ENCODE results near the gene CEP44. TPM values are rescaled to one million over a fixed set of nuclear protein-coding genes. Genes with fewer than 3 reads are reported as not detected.
"Not testable (repeated sequence)": the region's sequence is repeated elsewhere in the genome, so short reads cannot be mapped to it uniquely, and the experiment has no call there.

Gene CEP44
- total RNA-seq, 1 donor from 2014 or later, result 11.5 TPM

- Mint-ChIP-seq H3K4me1 (ENCODE audit: low read depth, unreplicated experiment) (peaks cover 8% of the 10 kb centered on the region), H3K27me3 (ENCODE audit: low read depth, unreplicated experiment) (no peaks in the 10 kb centered on the region), H3K4me3 (ENCODE audit: unreplicated experiment) (no peak overlapping the region), H3K9me3 (ENCODE audit: unreplicated experiment) (no peaks in the 10 kb centered on the region), H3K36me3 (ENCODE audit: low read depth, unreplicated experiment) (no peaks in the 10 kb centered on the region), H3K27ac (ENCODE audit: unreplicated experiment) (no peak overlapping the region)
- Histone ChIP-seq H2AFZ (ENCODE audit: low read depth, low read length) (no peak overlapping the region), H3K27ac (ENCODE audit: low read depth, low read length) (no peak overlapping the region), H3K4me3 (ENCODE audit: insufficient read depth, low read depth, low read length) (no peak overlapping the region), H3K36me3 (ENCODE audit: insufficient read depth, low read length) (no peaks in the 10 kb centered on the region), H3K9me3 (ENCODE audit: insufficient read depth, low read depth, low read length) (no peaks in the 10 kb centered on the region), H3K79me2 (ENCODE audit: insufficient read depth, low read length) (no peaks in the 10 kb centered on the region), H3K9ac (ENCODE audit: low read length) (no peak overlapping the region), H3K27me3 (ENCODE audit: insufficient read depth, low read length) (no peaks in the 10 kb centered on the region), H4K20me1 (ENCODE audit: insufficient read depth, low read length) (no peaks in the 10 kb centered on the region), H3K4me1 (ENCODE audit: insufficient read depth, low read length) (no peaks in the 10 kb centered on the region), H3K4me2 (ENCODE audit: low read length) (no peak overlapping the region)
- FAIRE-seq, result no peak
- DNase-seq (ENCODE audit: low read depth), result no peak
- TF ChIP-seq EZH2 (IDR thresholded peaks at IDR 0.05; ENCODE audit: insufficient read depth, low read length) (no peak), CTCF (IDR thresholded peaks at IDR 0.05; ENCODE audit: insufficient read depth, low read depth, low read length) (no peak)
Measured at GRCh38 chr4:174375422-174375821, 91.7 kb downstream of the CEP44 start.

GRCh38 chr4:174377613-174378012, 93.9 kb downstream of the CEP44 start:
- Mint-ChIP-seq H3K9me3 (ENCODE audit: unreplicated experiment) (no peaks in the 10 kb centered on the region), H3K27me3 (ENCODE audit: low read depth, unreplicated experiment) (no peaks in the 10 kb centered on the region), H3K27ac (ENCODE audit: unreplicated experiment) (no peak overlapping the region), H3K36me3 (ENCODE audit: low read depth, unreplicated experiment) (no peaks in the 10 kb centered on the region), H3K4me3 (ENCODE audit: unreplicated experiment) (no peak overlapping the region), H3K4me1 (ENCODE audit: low read depth, unreplicated experiment) (peaks cover 8% of the 10 kb centered on the region)
- H3K79me2 ChIP-seq (ENCODE audit: insufficient read depth, low read length), result no peaks in the 10 kb centered on the region
- H3K27ac ChIP-seq (ENCODE audit: low read depth, low read length), result no peak overlapping the region
- no peaks in the 10 kb centered on the region for H3K27me3 ChIP-seq (ENCODE audit: insufficient read depth, low read length)
- H3K9me3 ChIP-seq (ENCODE audit: insufficient read depth, low read depth, low read length), result no peaks in the 10 kb centered on the region
- FAIRE-seq (no peak), DNase-seq (ENCODE audit: low read depth) (peak; percentile 25)
- H2AFZ ChIP-seq (ENCODE audit: low read depth, low read length), result no peak overlapping the region
- no peak overlapping the region for H3K9ac ChIP-seq (ENCODE audit: low read length)
- H3K4me3 ChIP-seq (ENCODE audit: insufficient read depth, low read depth, low read length), result no peak overlapping the region
- H3K4me2 ChIP-seq (ENCODE audit: low read length), result no peak overlapping the region
- H3K4me1 ChIP-seq (ENCODE audit: insufficient read depth, low read length), result no peaks in the 10 kb centered on the region
- no peaks in the 10 kb centered on the region for H4K20me1 ChIP-seq (ENCODE audit: insufficient read depth, low read length)
- TF ChIP-seq CTCF (IDR thresholded peaks at IDR 0.05; ENCODE audit: insufficient read depth, low read depth, low read length) (no peak), EZH2 (IDR thresholded peaks at IDR 0.05; ENCODE audit: insufficient read depth, low read length) (no peak)
- H3K36me3 ChIP-seq (ENCODE audit: insufficient read depth, low read length), result no peaks in the 10 kb centered on the region

- H3K4me2 ChIP-seq (ENCODE audit: low read length), result no peak overlapping the region
- H2AFZ ChIP-seq (ENCODE audit: low read depth, low read length), result no peak overlapping the region
- no peaks in the 10 kb centered on the region for H3K9me3 ChIP-seq (ENCODE audit: insufficient read depth, low read depth, low read length)
- no peaks in the 10 kb centered on the region for H3K4me1 ChIP-seq (ENCODE audit: insufficient read depth, low read length)
- H3K79me2 ChIP-seq (ENCODE audit: insufficient read depth, low read length), result no peaks in the 10 kb centered on the region
- TF ChIP-seq CTCF (IDR thresholded peaks at IDR 0.05; ENCODE audit: insufficient read depth, low read depth, low read length) (no peak), EZH2 (IDR thresholded peaks at IDR 0.05; ENCODE audit: insufficient read depth, low read length) (no peak)
- no peak overlapping the region for H3K27ac Mint-ChIP-seq (ENCODE audit: unreplicated experiment)
- H3K36me3 Mint-ChIP-seq (ENCODE audit: low read depth, unreplicated experiment), result peaks cover 2% of the 10 kb centered on the region
- DNase-seq (ENCODE audit: low read depth) (no peak), FAIRE-seq (no peak)
- H3K27me3 ChIP-seq (ENCODE audit: insufficient read depth, low read length), result no peaks in the 10 kb centered on the region
- no peaks in the 10 kb centered on the region for H4K20me1 ChIP-seq (ENCODE audit: insufficient read depth, low read length)
- H3K9ac ChIP-seq (ENCODE audit: low read length), result no peak overlapping the region
- peaks cover 6% of the 10 kb centered on the region for H3K4me1 Mint-ChIP-seq (ENCODE audit: low read depth, unreplicated experiment)
- H3K9me3 Mint-ChIP-seq (ENCODE audit: unreplicated experiment), result no peaks in the 10 kb centered on the region
- H3K4me3 Mint-ChIP-seq (ENCODE audit: unreplicated experiment), result no peak overlapping the region
- H3K27me3 Mint-ChIP-seq (ENCODE audit: low read depth, unreplicated experiment), result no peaks in the 10 kb centered on the region
- no peaks in the 10 kb centered on the region for H3K36me3 ChIP-seq (ENCODE audit: insufficient read depth, low read length)
- H3K27ac ChIP-seq (ENCODE audit: low read depth, low read length), result no peak overlapping the region
- H3K4me3 ChIP-seq (ENCODE audit: insufficient read depth, low read depth, low read length), result no peak overlapping the region
Measured at GRCh38 chr4:174378951-174379350, 95.2 kb downstream of the CEP44 start.

GRCh38 chr4:174380206-174380605, 96.5 kb downstream of the CEP44 start:
- H3K4me1 ChIP-seq (ENCODE audit: insufficient read depth, low read length); H3K9me3 ChIP-seq (ENCODE audit: insufficient read depth, low read depth, low read length); H3K9ac ChIP-seq (ENCODE audit: low read length); DNase-seq (ENCODE audit: low read depth); FAIRE-seq; H3K36me3 ChIP-seq (ENCODE audit: insufficient read depth, low read length); H3K4me3 ChIP-seq (ENCODE audit: insufficient read depth, low read depth, low read length); H3K27me3 Mint-ChIP-seq (ENCODE audit: low read depth, unreplicated experiment); H3K9me3 Mint-ChIP-seq (ENCODE audit: unreplicated experiment); H3K4me3 Mint-ChIP-seq (ENCODE audit: unreplicated experiment); H2AFZ ChIP-seq (ENCODE audit: low read depth, low read length); H3K36me3 Mint-ChIP-seq (ENCODE audit: low read depth, unreplicated experiment); H4K20me1 ChIP-seq (ENCODE audit: insufficient read depth, low read length); H3K27ac ChIP-seq (ENCODE audit: low read depth, low read length); H3K27me3 ChIP-seq (ENCODE audit: insufficient read depth, low read length); H3K27ac Mint-ChIP-seq (ENCODE audit: unreplicated experiment); H3K4me2 ChIP-seq (ENCODE audit: low read length); H3K4me1 Mint-ChIP-seq (ENCODE audit: low read depth, unreplicated experiment); H3K79me2 ChIP-seq (ENCODE audit: insufficient read depth, low read length): not testable (repeated sequence)
